Left lung (tissue), 10 donors: ENCODE results near the gene KMT2C. TPM values are rescaled to one million over a fixed set of nuclear protein-coding genes. Genes with fewer than 3 reads are reported as not detected.
A peak's percentile ranks its signal among the peaks of the same experiment; 100 is the strongest.

ENCODE experiments used
- ATAC-seq: fragments of 200-7000 bp; cut with Tn5 transposase; one replicate; pipeline ENCODE4 v1.9.1; 2020; ENCODE audit warnings: moderate library complexity
- DNase-seq, 4 donors: peaks; one replicate each; pipeline ENCODE4 v3.0.0-alpha.2; 2013 to 2020
- H3K27ac ChIP-seq, 2 donors: fragments of 200-600 bp; sonication (generic) in 1 of 2; one replicate each; pipeline versions ENCODE4 v1.5.0 to v1.8.0; 2020 to 2021
- H3K27me3 ChIP-seq, 2 donors: fragments of 200-600 bp; sonication (generic) in 1 of 2; one replicate each; pipeline versions ENCODE4 v1.5.0 to v1.8.0; 2020 to 2021
- H3K36me3 ChIP-seq, 2 donors: fragments of 200-600 bp; sonication (generic) in 1 of 2; one replicate each; pipeline versions ENCODE4 v1.5.0 to v1.8.0; 2020 to 2021
- H3K4me1 ChIP-seq, 2 donors: fragments of 200-600 bp; one replicate each; pipeline ENCODE4 v1.8.0; 2021
- H3K4me3 ChIP-seq, 2 donors: fragments of 200-600 bp; sonication (generic) in 1 of 2; one replicate each; pipeline versions ENCODE4 v1.5.0 to v1.8.0; 2020 to 2021; ENCODE audit warnings: mild to moderate bottlenecking in 1 of 2
- H3K9me3 ChIP-seq, 2 donors: fragments of 200-600 bp; sonication (generic) in 1 of 2; one replicate each; pipeline versions ENCODE4 v1.5.0 to v1.8.0; 2020 to 2021
- intact Hi-C, 2 donors: fragments of 100-400 bp; cut with DNase I; formaldehyde crosslinking; loops; one replicate each; pipeline versions ENCODE4 v1.11.2 to v1.14.2; 2022
- polyA plus RNA-seq, 6 donors: library from polyadenylated mRNA; unstranded; fragments of 120-200 nt; gene quantifications; one replicate each; pipeline ENCODE4 v1.2.1, GENCODE V29; 2013; ENCODE audit not compliant: insufficient read length in 6 of 6
- total RNA-seq, 2 donors: library from RNA; stranded (reverse); fragmentation: NEBNext Ultra II Directional; extraction: Animal tissue kit (Norgen Biotek cat#: 25700); gene quantifications; one replicate each; pipeline ENCODE4 v1.2.1, GENCODE V29; 2021
- TF ChIP-seq, protein P1 (sequence below), 2 donors: fragments of 200-600 bp; sonication (generic) in 1 of 2; IDR thresholded peaks; one replicate each; pipeline versions ENCODE4 v1.5.0 to v1.8.0; 2021; ENCODE audit warnings: antibody characterized with exemption in 2 of 2
- donor health status: DM: no; HTN: yes; CAD: no.
- donor health status: DM: no; HTN: no; CAD: no.

The KMT2C gene
- total and polyA plus RNA-seq, 8 donors, result 36.4 to 91.4 (median 42.1) TPM

DNA sequence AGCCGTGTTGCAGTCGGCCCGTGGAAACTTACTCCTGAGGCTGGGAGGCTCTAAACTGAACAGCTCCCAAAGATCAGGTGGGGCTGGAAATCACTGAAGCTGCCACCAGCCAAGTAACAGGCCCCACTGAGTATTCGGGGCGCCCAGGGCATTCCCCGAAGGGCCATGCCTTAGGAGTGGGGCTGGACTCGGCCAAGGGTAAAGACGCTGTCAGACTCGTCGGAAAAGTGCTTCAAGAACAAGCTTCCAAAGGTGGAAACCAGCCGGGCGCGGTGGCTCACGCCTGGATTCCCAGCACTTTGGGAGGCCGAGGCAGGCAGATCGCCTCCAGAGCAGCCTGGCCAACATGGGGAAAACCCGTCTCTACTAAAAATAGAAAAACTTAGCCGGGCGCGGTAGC, 307.6 kb downstream of the KMT2C start:
- Histone ChIP-seq H3K4me1 (no peaks in the 10 kb centered on the region), H3K27me3 (no peaks in the 10 kb centered on the region), H3K4me3 (no peak overlapping the region), H3K27ac (no peak overlapping the region), H3K36me3 (peaks cover 0 to 87% of the 10 kb centered on the region in 2 donors), H3K9me3 (no peaks in the 10 kb centered on the region)
- ATAC-seq (no peak), DNase-seq (peak in 1 of 4 donors; percentile 74)
- TF ChIP-seq, protein P1, sequence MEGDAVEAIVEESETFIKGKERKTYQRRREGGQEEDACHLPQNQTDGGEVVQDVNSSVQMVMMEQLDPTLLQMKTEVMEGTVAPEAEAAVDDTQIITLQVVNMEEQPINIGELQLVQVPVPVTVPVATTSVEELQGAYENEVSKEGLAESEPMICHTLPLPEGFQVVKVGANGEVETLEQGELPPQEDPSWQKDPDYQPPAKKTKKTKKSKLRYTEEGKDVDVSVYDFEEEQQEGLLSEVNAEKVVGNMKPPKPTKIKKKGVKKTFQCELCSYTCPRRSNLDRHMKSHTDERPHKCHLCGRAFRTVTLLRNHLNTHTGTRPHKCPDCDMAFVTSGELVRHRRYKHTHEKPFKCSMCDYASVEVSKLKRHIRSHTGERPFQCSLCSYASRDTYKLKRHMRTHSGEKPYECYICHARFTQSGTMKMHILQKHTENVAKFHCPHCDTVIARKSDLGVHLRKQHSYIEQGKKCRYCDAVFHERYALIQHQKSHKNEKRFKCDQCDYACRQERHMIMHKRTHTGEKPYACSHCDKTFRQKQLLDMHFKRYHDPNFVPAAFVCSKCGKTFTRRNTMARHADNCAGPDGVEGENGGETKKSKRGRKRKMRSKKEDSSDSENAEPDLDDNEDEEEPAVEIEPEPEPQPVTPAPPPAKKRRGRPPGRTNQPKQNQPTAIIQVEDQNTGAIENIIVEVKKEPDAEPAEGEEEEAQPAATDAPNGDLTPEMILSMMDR (IDR thresholded peaks at IDR 0.05), result no peak
- intact Hi-C loops, result no loop called here

GRCh38 chr7:152127229-152127628, 308.6 kb downstream of the KMT2C start:
- intact Hi-C loops, result no loop called here
- H3K27me3 ChIP-seq, result no peaks in the 10 kb centered on the region
- no peaks in the 10 kb centered on the region for H3K9me3 ChIP-seq
- ATAC-seq (no peak), DNase-seq (no peak)
- H3K4me1 ChIP-seq, result no peaks in the 10 kb centered on the region
- no peak overlapping the region for H3K27ac ChIP-seq
- no peak overlapping the region for H3K4me3 ChIP-seq
- TF ChIP-seq, protein P1 (IDR thresholded peaks at IDR 0.05), result no peak
- peaks cover 0 to 87% of the 10 kb centered on the region in 2 donors for H3K36me3 ChIP-seq

DNA sequence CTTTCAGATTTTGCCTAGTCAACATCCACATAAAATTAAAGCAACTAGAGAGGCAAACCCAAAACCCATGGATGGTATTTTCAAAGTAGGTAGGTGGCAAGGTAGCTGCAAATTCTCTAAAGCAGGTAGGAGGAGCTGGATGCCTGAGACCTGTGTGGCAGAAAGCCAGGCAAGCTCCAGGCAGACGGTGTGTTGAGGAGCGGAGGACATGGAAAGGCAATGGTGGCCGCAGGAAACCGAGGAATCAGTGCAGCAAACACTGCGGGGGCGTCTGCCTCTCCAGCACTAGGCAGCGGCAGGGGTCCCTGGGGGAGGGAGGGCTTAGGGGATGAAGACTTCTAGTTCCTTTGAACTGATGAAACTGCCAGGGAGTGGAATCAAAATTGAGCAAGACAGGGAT, 309.1 kb downstream of the KMT2C start:
- DNase-seq, result no peak
- TF ChIP-seq, protein P1 (IDR thresholded peaks at IDR 0.05), result no peak
- ATAC-seq, result no peak
- Histone ChIP-seq H3K4me3 (no peak overlapping the region), H3K27me3 (no peaks in the 10 kb centered on the region), H3K36me3 (peaks cover 0 to 87% of the 10 kb centered on the region in 2 donors), H3K27ac (no peak overlapping the region), H3K4me1 (no peaks in the 10 kb centered on the region), H3K9me3 (no peaks in the 10 kb centered on the region)
- intact Hi-C loops, result no loop called here

DNA sequence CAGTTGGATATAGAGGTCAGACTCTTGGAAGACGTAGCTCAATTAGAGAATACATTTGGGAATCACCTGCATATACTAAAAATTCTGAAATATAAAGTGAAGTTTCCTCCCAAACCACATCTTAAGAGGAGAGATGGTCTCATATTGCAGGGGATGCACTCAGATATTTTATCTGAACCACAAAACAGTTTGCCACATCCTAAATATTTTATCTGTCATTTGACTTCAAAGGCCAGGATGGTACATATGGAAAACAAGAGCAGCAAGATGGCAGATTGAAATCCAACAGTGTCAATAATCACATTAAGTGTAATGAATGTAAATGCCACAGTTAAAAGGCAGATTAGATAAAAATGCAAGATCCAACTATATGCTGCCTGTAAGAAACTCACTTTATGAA, 313.3 kb downstream of the KMT2C start:
- TF ChIP-seq, protein P1 (IDR thresholded peaks at IDR 0.05), result no peak
- Histone ChIP-seq H3K27me3 (no peaks in the 10 kb centered on the region), H3K36me3 (peaks cover 0 to 90% of the 10 kb centered on the region in 2 donors), H3K27ac (no peak overlapping the region), H3K9me3 (no peaks in the 10 kb centered on the region), H3K4me3 (no peak overlapping the region), H3K4me1 (no peaks in the 10 kb centered on the region)
- intact Hi-C loops, result no loop called here
- ATAC-seq, result no peak
- DNase-seq, result no peak

DNA sequence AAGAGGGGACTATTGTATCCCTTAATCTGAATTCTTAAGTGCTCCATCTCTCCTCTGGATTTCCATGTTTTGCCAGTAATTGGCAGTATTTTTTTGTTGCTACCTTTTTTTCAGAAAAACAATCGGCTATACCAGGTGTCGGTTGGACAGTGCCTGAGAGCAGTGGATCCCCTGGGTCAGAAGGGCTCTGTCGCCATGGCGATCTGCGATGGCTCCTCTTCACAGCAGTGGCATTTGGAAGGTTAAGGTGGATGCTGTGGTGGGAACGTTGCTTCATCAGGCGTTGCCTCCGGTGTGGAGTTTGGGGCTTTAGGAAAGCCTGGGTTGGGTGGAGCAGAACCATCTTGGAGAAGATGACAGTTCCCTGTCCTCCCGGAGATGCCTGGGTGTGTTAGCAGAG, 314.4 kb downstream of the KMT2C start:
- TF ChIP-seq, protein P1 (IDR thresholded peaks at IDR 0.05), result no peak
- intact Hi-C loops, result no loop called here
- Histone ChIP-seq H3K27me3 (no peaks in the 10 kb centered on the region), H3K27ac (no peak overlapping the region), H3K36me3 (peaks cover 0 to 90% of the 10 kb centered on the region in 2 donors), H3K4me3 (no peak overlapping the region), H3K9me3 (no peaks in the 10 kb centered on the region), H3K4me1 (no peaks in the 10 kb centered on the region)
- ATAC-seq (no peak), DNase-seq (no peak)
